ENCODE measurements around the gene EEIG1.

Gene EEIG1

DNA sequence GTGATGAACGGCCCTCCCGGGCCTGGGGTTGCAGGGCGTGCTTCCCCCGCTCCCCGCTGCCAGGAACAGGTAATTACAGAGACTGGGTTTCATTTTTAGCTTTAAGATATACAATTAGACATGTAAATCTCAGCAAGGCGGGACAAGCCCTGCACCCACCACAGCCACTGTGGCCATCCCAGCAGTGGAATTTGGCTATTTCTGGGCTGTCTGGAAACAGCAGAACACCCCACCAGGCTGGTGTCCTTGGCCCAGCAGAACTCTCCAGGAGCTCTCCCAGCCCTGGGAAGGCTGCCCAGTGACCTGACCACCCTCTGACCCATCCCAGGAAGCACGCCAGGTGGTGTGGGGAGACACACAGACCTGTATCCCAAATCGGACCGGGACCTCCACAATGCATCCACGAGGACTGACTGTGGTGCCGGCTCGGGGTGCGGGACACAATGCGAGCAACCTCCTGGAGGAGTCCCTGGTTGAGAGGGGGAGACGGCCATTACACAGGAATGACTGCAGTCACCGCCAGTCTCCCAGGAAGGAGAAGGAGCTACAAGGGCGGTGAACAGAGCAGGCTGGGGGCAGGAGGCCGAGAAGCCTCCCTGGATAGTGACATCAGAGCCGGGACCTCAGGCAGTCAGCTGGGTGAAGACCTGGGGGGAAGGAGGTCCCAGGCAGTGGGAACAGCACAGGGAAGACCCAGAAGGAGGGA, 17.3 kb downstream of the EEIG1 start:
- H3K4me3 ChIP-seq (ENCODE audit: low read depth, low read length): no peak overlapping the region
- DNase-seq (ENCODE audit: low read depth): no peak

DNA sequence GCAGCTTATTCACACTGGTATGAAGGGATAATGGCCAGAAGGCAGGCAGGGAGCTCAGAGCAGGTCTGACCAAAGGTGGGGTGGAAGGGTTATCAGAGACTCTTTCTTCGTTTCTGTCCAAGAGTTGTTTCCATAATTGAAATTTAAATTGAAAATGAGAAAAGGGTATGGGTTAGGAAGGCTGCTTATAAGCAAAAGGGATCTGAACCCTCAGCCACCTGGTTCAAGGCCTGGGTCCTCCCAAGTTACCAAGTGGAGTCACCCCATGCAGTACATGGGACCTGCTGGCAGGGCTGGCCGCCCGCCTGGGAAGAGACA, 17.8 kb downstream of the EEIG1 start:
- H3K4me3 ChIP-seq (ENCODE audit: low read depth, low read length): no peak overlapping the region
- DNase-seq (ENCODE audit: low read depth): no peak

DNA sequence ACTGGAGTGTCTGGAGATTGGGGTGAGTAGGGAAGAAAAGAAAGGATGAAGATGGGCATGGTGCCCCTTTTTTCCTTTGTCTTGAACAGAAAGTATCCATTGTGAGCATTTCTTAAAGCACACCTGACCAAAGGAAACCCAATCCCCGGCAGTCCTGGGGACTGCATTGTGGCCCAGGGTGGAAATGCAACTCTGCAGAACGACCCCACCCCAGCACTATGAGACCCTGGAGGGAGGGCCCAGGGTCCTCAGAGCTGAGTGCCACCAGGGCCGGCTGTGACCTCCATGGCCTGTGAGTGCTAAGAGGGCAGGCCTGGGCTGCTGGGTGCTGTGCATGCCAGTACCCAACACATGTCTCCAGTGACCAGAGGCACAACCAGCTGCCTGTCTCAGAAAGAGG, 18.5 kb downstream of the EEIG1 start:
- H3K4me3 ChIP-seq (ENCODE audit: low read depth, low read length): no peak overlapping the region
- DNase-seq (ENCODE audit: low read depth): no peak

DNA sequence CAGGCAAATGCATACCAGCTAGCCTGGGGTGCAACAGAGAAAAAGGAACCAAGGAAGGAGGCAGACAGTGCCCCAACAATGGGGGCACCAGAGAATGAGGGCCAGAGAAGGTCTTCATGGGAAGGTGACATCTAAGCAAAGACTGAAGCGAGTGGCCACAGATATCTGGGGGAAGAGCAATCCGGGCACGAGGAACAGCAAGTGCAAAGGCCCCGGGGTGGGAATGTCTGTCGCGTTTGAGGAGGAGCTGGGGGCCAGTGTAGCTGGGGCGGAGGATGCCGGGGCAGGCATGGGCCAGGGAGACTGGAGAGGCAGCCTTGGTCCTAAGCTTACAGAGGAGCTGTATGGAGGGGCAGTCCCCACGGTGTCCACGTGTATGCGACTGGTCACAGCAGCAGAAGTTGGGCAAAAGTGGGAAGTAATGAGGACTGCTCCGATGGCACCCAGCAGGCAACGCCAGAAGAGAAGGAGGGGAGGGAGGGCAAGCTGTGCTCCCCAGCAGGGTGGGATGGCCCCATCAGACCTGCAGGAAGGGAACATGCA, 19.1 kb downstream of the EEIG1 start:
- no peak overlapping the region for H3K4me3 ChIP-seq (ENCODE audit: low read depth, low read length)
- no peak for DNase-seq (ENCODE audit: low read depth)

DNA sequence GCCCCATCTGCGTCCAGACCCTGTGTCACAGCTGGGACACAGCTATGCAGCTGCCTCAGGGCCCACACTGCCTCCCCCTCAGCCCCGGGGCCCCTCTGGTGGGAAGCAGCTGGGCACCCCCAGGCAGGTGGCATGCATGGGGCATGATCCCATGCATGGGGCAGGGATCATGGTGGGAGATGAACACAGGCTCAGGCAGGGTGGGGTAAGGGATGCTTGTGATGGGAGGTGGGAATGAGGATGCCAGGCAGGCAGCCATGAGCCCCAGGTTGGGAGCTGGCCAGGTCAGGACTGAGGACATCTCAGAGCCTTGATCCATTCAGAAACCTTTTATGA, 19.7 kb downstream of the EEIG1 start:
- no peak for DNase-seq (ENCODE audit: low read depth)
- no peak overlapping the region for H3K4me3 ChIP-seq (ENCODE audit: low read depth, low read length)

- H3K4me3 ChIP-seq (ENCODE audit: low read depth, low read length): no peak overlapping the region
- DNase-seq (ENCODE audit: low read depth): no peak
These were observed 20.2 kb downstream of the EEIG1 start for GRCh38 chr9:127960410-127961154.

- no peak for DNase-seq (ENCODE audit: low read depth)
- no peak overlapping the region for H3K4me3 ChIP-seq (ENCODE audit: low read depth, low read length)
These were observed 20.9 kb downstream of the EEIG1 start for GRCh38 chr9:127959841-127960409.

DNA sequence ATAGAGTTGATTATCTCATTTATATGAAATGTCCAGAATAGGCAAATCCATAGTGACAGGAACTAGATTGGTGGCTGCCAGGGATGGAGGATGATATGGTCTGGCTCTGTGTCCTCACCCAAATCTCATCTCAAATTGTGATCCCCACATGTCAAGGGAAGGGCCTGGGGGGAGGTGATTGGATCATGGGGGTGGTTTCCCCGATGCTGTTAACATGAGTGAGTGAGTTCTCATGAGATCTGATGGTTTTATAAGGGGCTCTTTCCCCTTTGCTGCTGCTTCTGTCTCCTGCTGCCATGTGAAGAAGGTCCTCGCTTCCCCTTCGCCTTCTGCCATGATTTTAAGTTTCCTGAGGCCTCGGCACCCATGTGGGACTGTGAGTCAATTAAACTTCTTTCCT, 21.4 kb downstream of the EEIG1 start:
- H3K4me3 ChIP-seq (ENCODE audit: low read depth, low read length): no peak overlapping the region
- no peak for DNase-seq (ENCODE audit: low read depth)

GRCh38 chr9:127958728-127959127, 22.1 kb downstream of the EEIG1 start:
- H3K4me3 ChIP-seq (ENCODE audit: low read depth, low read length): no peak overlapping the region
- DNase-seq (ENCODE audit: low read depth): no peak

GRCh38 chr9:127955294-127956015, 25.3 kb downstream of the EEIG1 start:
- no peak overlapping the region for H3K4me3 ChIP-seq (ENCODE audit: low read depth, low read length)

GRCh38 chr9:127954831-127955293, 25.9 kb downstream of the EEIG1 start:
- no peak for DNase-seq (ENCODE audit: low read depth)
- no peak overlapping the region for H3K4me3 ChIP-seq (ENCODE audit: low read depth, low read length)

More at GRCh38 chr9:127955294-127956015, 25.3 kb downstream of the EEIG1 start:
- no peak for DNase-seq (ENCODE audit: low read depth)

GRCh38 chr9:127953768-127954505, 26.9 kb downstream of the EEIG1 start:
- H3K4me3 ChIP-seq (ENCODE audit: low read depth, low read length): no peak overlapping the region
- DNase-seq (ENCODE audit: low read depth): no peak

- no peak for DNase-seq (ENCODE audit: low read depth)
These were observed 27.6 kb downstream of the EEIG1 start for GRCh38 chr9:127953154-127953553.

GRCh38 chr9:127950513-127951289, 30.1 kb downstream of the EEIG1 start:
- DNase-seq (ENCODE audit: low read depth): no peak
- H3K4me3 ChIP-seq (ENCODE audit: low read depth, low read length): no peak overlapping the region

More at GRCh38 chr9:127953154-127953553, 27.6 kb downstream of the EEIG1 start:
- no peak overlapping the region for H3K4me3 ChIP-seq (ENCODE audit: low read depth, low read length)

DNA sequence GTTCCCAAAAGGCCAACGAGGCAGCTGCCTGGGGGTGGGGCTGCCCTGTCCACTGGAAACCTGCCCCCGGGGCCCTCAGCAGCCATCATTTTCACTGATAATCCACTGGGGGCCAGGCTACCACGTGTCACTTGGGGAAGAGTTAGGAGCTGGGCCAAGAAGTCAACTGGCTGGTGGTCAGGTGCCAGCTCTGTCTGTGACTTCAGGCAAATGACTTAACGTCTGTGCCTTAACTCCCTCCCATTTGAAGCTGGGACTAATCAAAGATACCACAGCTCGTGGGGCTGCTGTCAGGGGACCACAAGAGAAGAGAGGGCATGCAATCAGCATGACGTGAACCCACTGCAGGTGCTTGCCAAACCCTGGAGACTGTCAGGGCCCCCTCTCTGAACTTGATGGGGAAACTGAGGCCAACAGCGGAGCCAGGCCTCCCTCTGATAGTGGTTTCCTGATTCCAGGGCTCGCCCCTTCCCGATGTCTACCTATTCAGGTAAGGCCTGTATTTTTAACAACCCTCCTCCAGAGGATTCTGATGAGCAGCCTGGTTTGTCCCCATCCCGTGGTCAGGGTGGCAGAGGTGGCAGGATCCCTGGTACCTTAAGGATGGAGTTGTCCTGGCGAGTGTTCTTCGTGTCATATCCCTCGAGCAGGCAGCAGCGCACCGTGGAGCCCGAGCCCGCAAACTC, 30.8 kb downstream of the EEIG1 start:
- no peak for DNase-seq (ENCODE audit: low read depth)
- no peak overlapping the region for H3K4me3 ChIP-seq (ENCODE audit: low read depth, low read length)

DNA sequence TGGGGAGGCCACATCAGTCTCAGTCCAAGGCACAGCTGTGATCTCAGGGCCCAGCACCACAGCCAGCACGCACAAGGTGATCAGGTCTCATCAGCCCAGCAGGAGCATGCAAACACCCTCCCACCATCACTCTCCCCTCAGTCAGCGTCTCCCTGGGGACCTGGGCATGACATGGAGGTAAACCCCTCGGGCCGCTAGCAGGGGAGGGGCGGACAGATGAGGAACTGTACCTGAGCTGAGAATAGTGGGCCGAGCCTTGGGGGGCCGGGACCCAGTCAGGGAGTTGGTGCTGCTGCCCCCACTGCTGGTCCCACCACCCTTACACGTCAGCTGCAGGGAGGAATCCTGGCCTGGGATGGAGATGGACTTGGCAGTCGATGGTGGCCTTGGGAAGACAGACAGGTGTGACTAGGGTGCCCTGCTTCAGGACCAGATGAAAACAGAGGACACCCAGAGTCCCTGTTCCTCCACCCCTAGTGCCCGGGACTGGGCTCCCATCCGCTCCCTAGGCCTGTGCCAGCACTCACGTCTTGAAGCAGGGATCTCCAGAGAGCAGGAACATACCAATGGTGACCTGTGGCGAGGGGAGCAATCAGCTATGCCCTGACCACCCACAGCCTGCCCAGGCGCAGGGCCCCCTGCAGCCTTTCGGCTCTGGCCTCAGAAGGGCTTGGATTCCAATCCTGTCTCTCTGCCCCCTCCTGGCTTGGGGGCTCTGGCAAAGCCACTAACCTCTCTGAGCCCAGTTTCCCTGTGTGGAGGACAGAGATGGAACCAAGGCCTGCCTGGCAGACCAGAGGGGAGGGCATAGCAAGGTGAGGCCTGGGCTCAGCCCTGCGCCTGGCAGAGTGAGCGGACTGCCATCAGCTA, 32.7 kb downstream of the EEIG1 start:
- no peak overlapping the region for H3K4me3 ChIP-seq (ENCODE audit: low read depth, low read length)

GRCh38 chr9:127946728-127947127, 34.1 kb downstream of the EEIG1 start:
- no peak overlapping the region for H3K4me3 ChIP-seq (ENCODE audit: low read depth, low read length)
- no peak for DNase-seq (ENCODE audit: low read depth)

More for the DNA sequence above, 32.7 kb downstream of the EEIG1 start:
- DNase-seq (ENCODE audit: low read depth): no peak

Data from skeletal muscle cell (primary cell).